ENCODE data around the gene KPNB1. TPM values are rescaled to one million over a fixed set of nuclear protein-coding genes. Genes with fewer than 3 reads are reported as not detected.

The KPNB1 gene
- total RNA-seq, 1 experiment from 2014 or later = 437 TPM

DNA sequence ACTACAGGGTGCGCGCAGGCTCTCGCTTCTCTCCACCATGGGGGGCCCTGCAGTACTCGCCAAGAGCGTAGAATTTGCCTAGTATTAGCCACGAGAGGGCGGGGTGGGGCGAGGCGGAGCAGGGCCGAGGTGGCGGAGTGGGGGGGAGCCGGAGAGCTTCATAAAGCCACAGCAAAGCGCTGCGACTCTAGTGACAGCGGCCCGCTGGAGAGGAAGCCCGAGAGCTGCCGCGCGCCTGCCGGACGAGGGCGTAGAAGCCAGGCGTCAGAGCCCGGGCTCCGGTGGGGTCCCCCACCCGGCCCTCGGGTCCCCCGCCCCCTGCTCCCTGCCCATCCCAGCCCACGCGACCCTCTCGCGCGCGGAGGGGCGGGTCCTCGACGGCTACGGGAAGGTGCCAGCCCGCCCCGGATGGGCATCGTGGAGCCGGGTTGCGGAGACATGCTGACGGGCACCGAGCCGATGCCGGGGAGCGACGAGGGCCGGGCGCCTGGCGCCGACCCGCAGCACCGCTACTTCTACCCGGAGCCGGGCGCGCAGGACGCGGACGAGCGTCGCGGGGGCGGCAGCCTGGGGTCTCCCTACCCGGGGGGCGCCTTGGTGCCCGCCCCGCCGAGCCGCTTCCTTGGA, 83.4 kb downstream of the KPNB1 start, which contains the start of gene TBX21:
Gene TBX21, plus strand, starts transcription at position 190 of the 627 bp plus-strand sequence. Its CDS starts 219 bp downstream, at position 409.
- H4K20me1 ChIP-seq (ENCODE audit: low read length) = no peaks in the 10 kb centered on the region
- H3K9ac ChIP-seq (ENCODE audit: low read length) = no peak within 1 kb of the TSS
- CTCF ChIA-PET = interaction anchor here (0.6 kb wide), 1 partner anchor 39 kb away, joined by 7 read pairs; no protein-coding TSS in a partner anchor
- TF ChIP-seq CTCF (conservative IDR thresholded peaks at IDR 0.05; ENCODE audit: low read depth, low read length) = no peak
- no peak for TF ChIP-seq EZH2phosphoT487 (IDR thresholded peaks at IDR 0.05; ENCODE audit: borderline replicate concordance, low read length)
- no peak for TF ChIP-seq EZH2 (IDR thresholded peaks at IDR 0.05; ENCODE audit: low read length, unreplicated experiment)
- H3K36me3 ChIP-seq (ENCODE audit: low read depth, low read length) = no peaks in the 10 kb centered on the region
- no peaks in the 10 kb centered on the region for H3K9me3 ChIP-seq (ENCODE audit: low read length)
- H2AFZ ChIP-seq (ENCODE audit: low read length) = no peak within 1 kb of the TSS
- H3K27ac ChIP-seq (ENCODE audit: low read length) = no peak within 1 kb of the TSS
- intact Hi-C loops (cut with micrococcal nuclease) = no loop called here
- no peak; the same call in 1 of the 2 replicates for ATAC-seq
- no peaks in the 10 kb centered on the region for H3K4me1 ChIP-seq (ENCODE audit: insufficient read depth, low read length)
- DNase-seq = no peak
- no peak within 1 kb of the TSS for H3K4me2 ChIP-seq (ENCODE audit: low read length)
- no peaks in the 10 kb centered on the region for H3F3A ChIP-seq (ENCODE audit: low read length, unreplicated experiment)
- POLR2A ChIA-PET (ENCODE audit: unreplicated experiment) = no interaction called here
- no peak within 1 kb of the TSS for H3K4me3 ChIP-seq (ENCODE audit: low read length)
- H3K9me2 ChIP-seq (replicated peaks; ENCODE audit: low read length) = no peaks in the 10 kb centered on the region
- H3K79me2 ChIP-seq (ENCODE audit: low read length) = no peaks in the 10 kb centered on the region
- no peaks in the 10 kb centered on the region for H3K27me3 ChIP-seq (ENCODE audit: low read length)
- BruUV-seq (replicated peaks) = no TSS peak

GRCh38 chr17:47733674-47734410, 84.1 kb downstream of the KPNB1 start:
- no peak for TF ChIP-seq CTCF (conservative IDR thresholded peaks at IDR 0.05; ENCODE audit: low read depth, low read length)
- no peak for TF ChIP-seq EZH2 (IDR thresholded peaks at IDR 0.05; ENCODE audit: low read length, unreplicated experiment)
- TF ChIP-seq EZH2phosphoT487 (IDR thresholded peaks at IDR 0.05; ENCODE audit: borderline replicate concordance, low read length) = no peak
- H3K27ac ChIP-seq (ENCODE audit: low read length) = no peak overlapping the region
- ChIA-PET CTCF (no interaction called here), POLR2A (ENCODE audit: unreplicated experiment) (no interaction called here)
- H3K27me3 ChIP-seq (ENCODE audit: low read length) = no peaks in the 10 kb centered on the region
- no peak overlapping the region for H3K9ac ChIP-seq (ENCODE audit: low read length)
- H3K4me2 ChIP-seq (ENCODE audit: low read length) = no peak overlapping the region
- no peaks in the 10 kb centered on the region for H3K4me1 ChIP-seq (ENCODE audit: insufficient read depth, low read length)
- H3K79me2 ChIP-seq (ENCODE audit: low read length) = no peaks in the 10 kb centered on the region
- H3K9me2 ChIP-seq (replicated peaks; ENCODE audit: low read length) = no peaks in the 10 kb centered on the region
- ATAC-seq (no peak), DNase-seq (no peak)
- no peaks in the 10 kb centered on the region for H3K36me3 ChIP-seq (ENCODE audit: low read depth, low read length)
- no TSS peak for BruUV-seq (replicated peaks)
- H2AFZ ChIP-seq (ENCODE audit: low read length) = no peak overlapping the region
- intact Hi-C loops (cut with micrococcal nuclease) = no loop called here
- H4K20me1 ChIP-seq (ENCODE audit: low read length) = no peaks in the 10 kb centered on the region
- H3K4me3 ChIP-seq (ENCODE audit: low read length) = no peak overlapping the region
- no peaks in the 10 kb centered on the region for H3F3A ChIP-seq (ENCODE audit: low read length, unreplicated experiment)
- H3K9me3 ChIP-seq (ENCODE audit: low read length) = no peaks in the 10 kb centered on the region

DNA sequence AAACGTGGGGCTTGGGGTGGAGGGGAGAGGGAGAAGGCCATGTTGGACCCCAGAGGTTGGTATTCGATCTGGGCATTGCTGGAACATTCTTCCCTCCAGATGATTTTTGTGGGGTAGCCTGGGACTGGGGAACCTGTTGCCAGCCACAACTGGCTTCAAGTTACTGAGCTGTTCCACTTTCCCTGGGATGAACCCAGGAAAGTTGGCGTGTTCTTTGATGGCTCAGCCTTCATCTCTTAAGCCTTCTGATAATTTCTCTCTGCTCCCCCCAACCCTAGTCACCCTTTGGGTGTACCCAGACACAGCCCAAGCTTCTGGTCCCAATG, 85.4 kb downstream of the KPNB1 start:
- no peaks in the 10 kb centered on the region for H3K27me3 ChIP-seq (ENCODE audit: low read length)
- H3K4me1 ChIP-seq (ENCODE audit: insufficient read depth, low read length) = no peaks in the 10 kb centered on the region
- no peaks in the 10 kb centered on the region for H3K36me3 ChIP-seq (ENCODE audit: low read depth, low read length)
- no peaks in the 10 kb centered on the region for H3K9me2 ChIP-seq (replicated peaks; ENCODE audit: low read length)
- no peak overlapping the region for H2AFZ ChIP-seq (ENCODE audit: low read length)
- H3K9me3 ChIP-seq (ENCODE audit: low read length) = no peaks in the 10 kb centered on the region
- H3K27ac ChIP-seq (ENCODE audit: low read length) = no peak overlapping the region
- CTCF ChIA-PET = no interaction called here
- POLR2A ChIA-PET (ENCODE audit: unreplicated experiment) = no interaction called here
- H3K4me2 ChIP-seq (ENCODE audit: low read length) = no peak overlapping the region
- TF ChIP-seq CTCF (conservative IDR thresholded peaks at IDR 0.05; ENCODE audit: low read depth, low read length) (no peak), EZH2 (IDR thresholded peaks at IDR 0.05; ENCODE audit: low read length, unreplicated experiment) (no peak), EZH2phosphoT487 (IDR thresholded peaks at IDR 0.05; ENCODE audit: borderline replicate concordance, low read length) (no peak)
- no peaks in the 10 kb centered on the region for H3F3A ChIP-seq (ENCODE audit: low read length, unreplicated experiment)
- no peak overlapping the region for H3K9ac ChIP-seq (ENCODE audit: low read length)
- BruUV-seq (replicated peaks) = no TSS peak
- ATAC-seq (no peak), DNase-seq (no peak)
- no peaks in the 10 kb centered on the region for H4K20me1 ChIP-seq (ENCODE audit: low read length)
- H3K4me3 ChIP-seq (ENCODE audit: low read length) = no peak overlapping the region
- H3K79me2 ChIP-seq (ENCODE audit: low read length) = no peaks in the 10 kb centered on the region
- intact Hi-C loops (cut with micrococcal nuclease) = no loop called here

Measured in PC-3 (cell line).